Middle frontal gyrus (tissue), 1 donor: Measurements from ENCODE around the gene TCF7L2.
"Not testable (repeated sequence)": the region's sequence is repeated elsewhere in the genome, so short reads cannot be mapped to it uniquely, and the experiment has no call there.

ENCODE experiments used
- DNase-seq: peaks from one replicate; pipeline ENCODE4 v3.0.0-alpha.2; 2015; ENCODE audit warnings: low spot score; ENCODE audit errors: extremely low spot score

Gene TCF7L2

DNA sequence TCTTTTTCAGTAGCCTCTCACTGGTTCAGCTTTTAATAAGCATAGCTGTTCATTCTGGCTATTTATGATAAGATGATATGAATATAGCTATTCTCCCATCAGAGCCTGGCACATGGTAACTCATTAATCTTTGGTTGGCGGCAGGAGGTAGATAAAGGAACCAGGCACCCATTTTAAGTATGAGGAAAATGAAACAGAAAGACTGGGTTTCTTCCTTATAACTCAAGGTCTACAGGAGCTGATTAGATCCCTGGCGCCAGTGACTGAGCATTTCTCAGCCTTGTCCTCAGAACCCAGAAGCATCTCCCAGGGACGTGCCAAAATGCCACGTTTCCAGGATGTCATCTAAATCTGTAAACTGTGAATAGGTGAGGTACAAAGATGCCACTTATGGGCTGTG lies 141.9 kb downstream of the TCF7L2 start:
- no peak for DNase-seq

DNA sequence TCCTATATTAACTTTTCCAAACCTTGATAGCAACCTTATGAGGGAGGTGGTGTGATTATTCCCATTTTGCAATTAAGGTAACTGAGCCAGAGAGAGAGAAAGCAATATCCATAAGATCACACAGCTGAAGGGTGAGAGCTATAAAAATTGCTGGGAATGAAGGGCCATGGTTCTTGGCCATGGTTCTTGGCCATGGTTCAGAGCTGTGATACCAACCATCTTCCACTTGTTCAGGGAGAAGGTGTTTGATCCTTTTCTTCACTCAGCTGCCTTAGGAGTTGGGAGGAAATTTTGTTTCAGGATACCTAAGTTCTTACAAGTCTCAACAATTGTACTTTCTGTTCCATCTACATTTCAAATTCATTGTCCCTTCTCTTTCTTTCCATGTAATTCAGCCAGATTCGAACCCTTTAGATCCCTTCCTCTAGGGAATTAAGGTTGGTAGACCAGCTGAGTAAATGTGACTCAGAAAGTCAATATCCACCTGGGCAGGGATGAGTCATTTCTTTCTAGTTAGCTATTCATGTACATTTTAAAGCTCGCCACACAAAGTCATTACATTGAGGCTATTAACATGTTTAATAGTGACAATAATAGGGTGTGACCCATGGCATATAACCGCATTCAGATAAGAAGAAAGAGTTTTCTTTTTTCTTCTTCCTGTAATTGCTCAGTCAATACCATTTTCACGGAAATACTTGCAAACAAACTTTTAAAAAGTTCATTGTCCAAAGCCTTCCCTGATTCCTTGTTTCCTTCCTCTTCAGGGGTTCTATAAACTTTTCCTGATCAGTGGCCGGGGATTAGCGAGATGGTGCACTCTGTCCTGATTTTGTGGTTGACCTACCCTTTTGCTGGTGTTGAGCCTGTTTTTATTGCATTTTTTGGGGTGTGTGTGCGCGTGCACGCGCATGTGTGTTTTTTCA lies 143.4 kb downstream of the TCF7L2 start:
- DNase-seq, result no peak

DNA sequence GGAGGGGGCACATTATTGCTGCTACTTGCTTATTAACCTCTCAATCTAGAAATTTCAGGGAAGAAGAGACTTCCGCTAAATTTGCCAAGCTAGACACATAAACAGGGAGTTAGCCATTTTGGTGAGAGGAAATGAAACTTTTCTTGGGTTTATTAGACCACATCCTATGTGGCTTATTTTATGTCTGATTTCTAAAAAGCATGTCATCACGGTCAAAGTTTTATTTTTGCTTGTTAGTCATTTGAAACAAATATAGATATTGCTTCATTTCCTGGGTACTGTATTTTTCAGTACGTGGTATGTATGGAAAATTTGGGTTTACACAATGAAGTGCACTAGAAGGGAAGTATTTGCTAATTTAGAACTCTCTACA lies 144.1 kb downstream of the TCF7L2 start:
- DNase-seq, result no peak

DNA sequence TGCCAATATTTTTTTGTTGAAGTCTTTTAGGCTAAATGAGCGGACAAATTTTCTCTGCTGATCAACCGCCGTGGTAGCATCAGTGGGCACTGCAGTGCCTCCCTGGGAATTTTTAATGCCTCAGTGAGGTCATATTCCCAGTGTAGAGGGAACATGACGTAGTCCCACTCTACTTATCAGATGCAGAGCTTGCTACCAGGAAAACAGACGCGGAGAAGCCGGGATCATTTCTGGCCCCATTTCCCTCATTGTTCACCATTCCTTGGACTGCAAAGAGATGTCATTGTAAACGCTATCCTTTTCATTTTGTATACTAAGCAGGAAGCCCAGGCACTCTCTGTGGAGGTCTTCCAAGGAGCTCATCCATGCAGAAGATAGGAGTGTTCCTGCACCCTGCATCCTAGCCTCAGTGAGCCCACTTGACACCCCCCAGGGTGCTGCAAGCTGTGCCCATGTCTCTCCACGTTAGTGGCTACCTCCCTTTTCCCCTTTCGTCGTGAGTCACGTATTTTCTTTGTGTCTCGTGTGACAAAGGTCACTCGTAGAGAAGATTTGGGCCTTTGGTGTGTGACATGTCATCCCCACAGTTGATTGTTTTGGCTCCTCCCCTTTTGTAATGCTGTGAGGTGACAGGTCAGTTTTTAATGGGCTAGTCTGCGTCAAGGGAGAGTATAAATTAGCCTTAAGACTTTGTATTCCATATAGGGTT lies 145.5 kb downstream of the TCF7L2 start:
- DNase-seq, result no peak

DNA sequence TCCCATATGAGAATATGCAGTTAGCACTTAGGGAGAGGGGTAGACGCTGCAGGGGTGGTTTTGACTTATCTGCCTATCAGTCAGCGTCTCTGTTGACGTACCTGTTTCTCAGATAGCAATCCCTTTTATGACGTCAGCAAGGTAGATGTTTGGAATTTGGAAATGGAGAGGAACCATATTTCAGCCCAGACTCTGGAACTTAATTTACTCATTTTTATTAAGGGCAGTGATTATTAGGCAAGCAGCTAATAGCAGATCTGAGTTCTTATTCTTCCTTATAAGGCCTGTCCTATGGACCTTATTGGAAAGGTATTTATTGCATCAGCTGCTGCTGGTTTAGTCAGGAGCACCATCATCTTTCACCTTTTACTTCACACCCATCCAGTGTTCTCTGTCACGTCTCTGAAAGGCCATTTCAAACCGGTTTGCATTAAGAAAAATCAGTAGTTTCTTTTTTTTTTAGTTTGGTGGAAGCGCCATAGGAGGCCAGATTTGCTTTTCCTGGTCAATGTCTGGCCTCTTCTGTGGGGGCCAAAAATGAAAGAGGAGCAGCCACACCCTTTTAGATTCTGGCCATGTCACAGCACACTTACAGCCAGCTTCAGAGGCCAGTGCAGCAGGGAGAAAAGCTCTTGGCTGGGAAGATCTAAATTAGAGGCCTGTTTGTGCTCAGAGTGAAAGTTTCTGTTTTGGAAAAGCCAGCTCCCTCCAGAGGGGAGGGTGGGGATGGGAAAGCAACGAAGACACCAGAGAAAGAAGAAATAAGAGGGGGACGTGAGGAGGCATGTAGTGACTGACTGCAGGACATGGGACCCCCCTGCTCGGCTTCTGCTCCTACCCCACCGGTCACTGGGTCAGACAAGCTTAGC lies 146.3 kb downstream of the TCF7L2 start:
- DNase-seq, result no peak

DNA sequence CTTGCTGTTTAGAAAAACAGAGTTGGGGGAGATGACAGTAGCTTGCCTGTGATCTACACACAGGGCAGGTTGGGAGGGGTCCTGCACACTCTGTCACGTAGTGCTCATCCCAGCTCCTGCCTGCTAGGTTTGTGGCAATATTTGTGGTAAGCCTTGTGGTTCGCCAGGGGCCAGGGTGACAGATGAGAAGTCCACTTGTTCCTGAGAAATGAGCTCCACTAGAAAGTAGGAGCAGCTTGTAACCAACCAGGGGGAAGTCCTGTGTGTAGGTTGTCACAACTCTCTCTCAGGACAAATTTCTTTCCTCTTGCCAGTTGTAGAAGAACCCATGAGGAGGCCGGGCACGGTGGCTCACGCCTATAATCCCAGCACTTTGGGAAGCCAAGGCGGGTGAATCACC lies 147.0 kb downstream of the TCF7L2 start:
- no peak for DNase-seq

DNA sequence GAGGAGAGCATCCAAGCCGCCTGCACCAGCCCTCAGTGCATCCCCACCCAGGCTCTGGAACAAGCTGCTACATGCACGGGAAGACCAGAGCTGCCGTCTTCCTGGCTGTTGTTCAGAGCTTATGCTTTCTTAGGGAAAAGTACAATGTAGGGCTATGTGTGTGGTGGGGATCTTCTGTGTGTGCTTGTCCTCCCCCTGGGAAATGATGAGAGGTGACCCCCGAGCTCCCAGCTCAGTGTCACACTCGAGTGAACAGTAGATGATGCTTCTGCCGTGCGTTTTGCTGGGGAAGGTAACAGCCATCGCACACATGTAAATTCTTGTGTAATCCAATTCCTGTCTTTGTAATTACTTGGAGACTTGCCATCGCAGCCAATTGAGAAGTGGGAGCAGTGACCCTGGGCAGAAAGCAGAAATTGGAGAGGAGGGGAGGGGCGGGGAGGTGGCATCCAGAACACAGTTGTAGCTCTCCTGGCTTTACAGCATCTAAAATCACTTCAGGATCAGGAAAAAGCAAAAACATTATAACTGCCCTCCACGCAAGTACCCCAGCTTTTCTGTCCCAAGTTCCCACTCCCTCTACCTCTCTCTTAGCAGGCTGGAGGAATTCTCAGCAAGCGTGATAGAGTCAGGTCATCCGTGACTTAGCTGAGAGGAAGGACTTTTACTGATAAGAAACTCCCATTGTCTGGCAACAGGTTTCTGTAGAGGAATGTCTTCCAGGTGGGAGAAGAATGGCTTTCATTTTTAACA lies 149.6 kb downstream of the TCF7L2 start:
- no peak for DNase-seq

DNA sequence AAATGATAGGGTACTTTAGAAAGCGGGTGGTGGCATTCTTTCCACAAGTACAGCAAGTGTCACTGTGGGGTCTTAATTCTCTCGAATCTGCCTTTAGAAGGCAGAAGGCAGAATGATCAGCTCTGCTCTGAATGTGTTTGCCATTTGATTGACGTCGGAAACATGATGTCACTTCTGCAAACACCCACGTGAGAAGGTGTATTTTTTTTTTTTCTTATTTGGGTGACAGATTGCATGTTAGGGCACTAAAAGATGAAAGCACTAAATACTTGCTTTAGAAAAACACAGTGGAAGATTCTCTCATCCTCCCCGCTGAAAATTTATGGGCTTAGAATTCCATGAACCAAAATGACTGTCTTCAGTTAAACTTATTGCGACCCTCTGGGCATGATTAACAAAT lies 150.2 kb downstream of the TCF7L2 start:
- DNase-seq, result no peak

DNA sequence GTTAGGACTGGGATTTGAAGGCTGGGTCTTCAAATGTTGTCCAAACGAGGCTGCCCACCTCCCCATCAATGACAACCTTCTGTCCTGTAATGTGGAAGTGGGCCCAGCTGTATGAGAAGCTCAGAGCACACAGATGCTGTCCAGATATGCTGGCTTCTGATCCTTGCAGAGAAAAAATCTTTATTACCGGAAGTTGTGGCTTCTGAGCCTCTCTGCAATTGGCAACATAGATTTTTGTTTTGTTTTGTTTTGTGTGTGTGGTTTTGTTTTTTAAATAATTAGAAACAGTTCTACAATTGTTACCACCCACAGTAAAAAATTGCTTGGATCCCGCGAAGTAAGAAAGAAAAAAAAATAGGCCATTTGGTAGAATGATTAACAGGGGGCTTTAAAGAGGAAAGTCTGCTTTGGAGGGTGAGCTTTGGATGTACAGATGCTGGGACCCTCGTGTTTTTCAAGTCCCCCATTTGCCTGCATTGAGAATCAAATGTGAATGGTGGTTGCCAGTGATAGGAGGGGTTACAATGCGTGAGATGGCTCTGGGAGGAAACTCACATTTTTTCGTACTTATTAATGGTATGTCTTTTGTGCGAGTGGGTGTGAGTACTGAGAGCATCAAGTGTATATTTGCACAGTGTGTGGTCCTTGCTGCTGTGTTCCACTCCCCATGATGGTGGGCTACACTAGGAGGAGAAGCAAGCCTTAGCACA lies 153.2 kb downstream of the TCF7L2 start:
- DNase-seq, result no peak

DNA sequence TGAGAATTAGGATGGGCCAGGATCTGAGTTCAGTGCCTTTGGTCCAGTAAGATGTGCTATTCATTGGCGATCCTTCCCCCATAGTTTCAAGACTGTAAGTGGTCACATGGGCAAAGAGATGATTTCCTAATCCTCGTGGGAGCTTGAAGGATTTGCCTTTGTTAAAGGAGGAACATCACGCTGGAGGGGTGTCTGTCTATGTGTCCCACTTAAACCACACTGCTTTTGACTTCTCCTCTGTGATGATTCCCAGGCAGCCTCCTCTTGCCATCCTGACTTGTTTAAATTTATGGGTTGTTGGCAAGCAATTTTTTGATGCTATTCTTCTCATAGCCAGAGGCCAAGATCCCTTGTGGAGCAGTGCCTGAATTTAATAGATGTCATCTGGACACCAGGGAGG lies 154.0 kb downstream of the TCF7L2 start:
- DNase-seq, result no peak

DNA sequence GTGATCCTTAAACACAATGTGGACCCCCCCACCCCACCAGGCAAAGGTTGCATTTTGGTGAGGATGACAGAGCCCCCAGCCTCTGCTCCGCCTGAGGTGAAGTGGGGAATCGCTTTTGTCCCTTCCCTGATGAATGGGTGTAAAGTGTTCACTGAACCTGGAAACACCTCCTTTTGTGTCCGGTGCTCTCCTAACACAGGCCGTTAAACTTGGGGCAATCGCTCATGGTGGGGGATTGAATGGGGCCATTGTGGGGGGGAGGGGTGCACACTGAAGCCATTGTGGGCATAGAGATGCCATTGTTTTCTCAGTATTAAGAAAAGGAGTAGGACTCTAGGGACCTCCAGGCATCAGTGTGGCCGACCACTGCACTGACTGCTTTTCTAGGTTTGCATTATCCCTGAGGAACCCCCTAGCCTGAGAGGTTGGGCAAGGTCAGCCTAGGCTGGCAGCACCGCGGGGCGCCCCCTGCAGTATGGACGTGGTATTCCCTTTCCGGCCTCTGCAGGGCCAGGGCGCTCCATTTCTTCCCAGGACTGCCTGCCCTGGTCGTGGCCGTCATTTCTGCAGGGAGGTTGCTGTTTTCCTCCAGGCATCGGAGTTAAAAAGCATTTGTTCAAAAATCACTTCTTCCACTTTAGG lies 158.3 kb downstream of the TCF7L2 start:
- no peak for DNase-seq

DNA sequence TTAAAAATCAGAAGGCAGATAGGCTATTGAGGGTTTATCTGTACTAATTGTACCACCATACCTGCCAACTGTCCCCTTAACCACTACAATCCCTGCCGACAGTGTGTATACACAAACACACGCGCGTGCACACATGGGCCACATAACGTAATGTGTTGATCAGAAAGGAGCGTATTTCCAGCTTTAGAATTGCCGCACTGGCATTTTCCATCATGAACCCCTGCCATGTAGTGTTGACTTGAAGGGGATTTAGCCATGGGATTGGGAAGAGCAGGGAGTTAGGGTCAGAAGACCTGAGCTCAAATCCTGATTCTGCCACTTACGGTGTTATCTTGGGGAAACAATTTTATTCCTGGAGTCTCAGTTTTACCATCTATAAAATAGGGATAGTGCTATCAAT lies 158.9 kb downstream of the TCF7L2 start:
- DNase-seq, result no peak

DNA sequence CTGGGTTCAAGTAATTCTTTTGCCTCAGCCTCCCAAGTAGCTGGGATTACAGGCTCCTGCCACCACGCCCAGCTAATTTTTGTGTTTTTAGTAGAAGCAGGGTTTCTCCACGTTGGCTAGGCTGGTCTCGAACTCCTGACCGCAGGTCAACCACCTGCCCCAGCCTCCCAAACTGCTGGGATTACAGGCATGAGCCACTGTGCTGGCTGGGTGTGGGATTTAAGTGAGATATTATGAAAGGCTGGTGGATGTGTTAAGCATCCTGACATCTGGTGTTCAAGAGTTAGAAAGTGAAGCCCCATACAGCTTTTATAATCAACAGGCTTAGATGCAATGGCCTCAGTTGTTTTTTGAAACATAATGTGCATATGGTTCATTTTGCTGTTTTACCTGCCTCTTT lies 159.4 kb downstream of the TCF7L2 start:
- not testable (repeated sequence) for DNase-seq

DNA sequence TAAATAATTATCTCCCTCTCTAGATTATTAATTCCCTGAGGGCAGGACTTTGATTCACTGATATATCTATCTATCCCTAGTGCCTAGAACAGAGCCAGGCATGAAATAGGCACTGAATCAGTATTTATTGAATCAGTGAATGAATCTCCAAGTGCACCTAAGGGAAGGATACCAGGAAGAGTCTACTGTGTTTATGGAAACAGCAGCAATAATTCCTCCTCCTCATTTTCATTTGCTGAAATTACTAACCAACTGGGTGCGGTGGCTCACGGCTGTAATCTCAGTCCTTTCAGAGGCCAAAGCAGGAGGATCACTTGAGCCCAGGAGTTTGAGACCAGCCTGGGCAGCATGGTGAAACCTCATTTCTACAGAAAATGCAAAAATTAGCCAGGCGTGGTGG lies 161.2 kb downstream of the TCF7L2 start:
- DNase-seq, result no peak

DNA sequence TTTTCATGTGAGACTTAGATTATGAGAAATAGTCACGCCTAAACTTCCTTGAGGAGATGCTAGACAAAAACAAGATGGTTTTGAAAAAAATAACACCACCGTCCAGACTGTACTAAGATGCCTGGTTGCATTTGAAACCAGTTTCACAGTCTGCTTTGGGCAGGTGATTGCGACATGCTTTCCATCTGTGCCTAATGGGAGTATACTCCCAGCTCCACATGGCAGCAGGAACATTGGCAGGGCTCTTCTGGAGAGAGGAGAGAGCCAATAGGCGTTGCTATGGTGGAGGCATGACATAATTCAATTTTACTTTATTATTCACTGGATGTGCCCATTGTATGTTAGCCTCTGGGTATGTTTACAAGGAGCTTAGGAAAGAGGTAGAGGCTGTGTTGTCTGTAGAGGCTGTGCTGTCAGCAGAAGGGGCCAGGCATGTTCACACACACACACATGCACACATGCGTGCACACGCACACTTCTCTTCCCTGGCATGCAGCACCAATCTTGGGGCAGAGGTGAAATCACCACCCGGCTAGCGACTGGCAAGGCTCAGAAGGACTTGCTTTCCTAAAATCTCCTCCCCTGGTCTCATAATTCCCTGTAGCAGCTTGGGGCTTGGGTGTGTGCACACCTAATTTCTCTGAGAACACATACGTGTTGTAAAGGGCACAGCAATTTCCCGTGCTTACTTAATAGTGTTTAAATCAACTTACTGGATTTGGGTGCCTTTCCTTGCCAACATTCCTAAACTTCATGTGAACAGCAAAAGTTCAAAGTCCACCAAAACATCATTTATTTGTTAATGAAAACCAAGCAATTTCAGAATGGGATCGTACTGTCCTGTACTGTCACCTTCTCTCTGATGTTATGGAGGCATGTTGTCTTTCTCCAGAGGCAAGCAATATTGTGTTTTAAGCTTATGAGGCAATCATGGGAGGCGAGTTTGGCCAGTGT lies 162.1 kb downstream of the TCF7L2 start:
- DNase-seq, result no peak

DNA sequence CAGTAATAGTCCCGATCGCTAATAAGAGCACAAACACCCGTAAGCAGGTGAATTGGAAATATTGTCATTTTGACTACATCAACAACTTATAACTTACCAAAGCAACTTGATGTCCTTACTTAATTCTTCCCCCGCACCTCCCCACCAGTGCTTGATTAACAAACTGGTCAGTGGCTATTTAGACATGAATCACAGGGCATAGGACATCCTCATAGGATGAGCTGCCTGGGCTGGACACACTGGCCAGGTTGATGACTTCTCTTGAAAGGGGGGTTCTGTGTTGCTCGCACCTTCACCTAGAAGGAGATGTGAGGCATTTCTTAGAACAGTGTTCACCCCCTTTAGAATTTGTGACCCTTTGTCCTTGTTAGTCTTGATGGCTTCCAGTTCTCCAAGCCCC lies 163.2 kb downstream of the TCF7L2 start:
- no peak for DNase-seq

DNA sequence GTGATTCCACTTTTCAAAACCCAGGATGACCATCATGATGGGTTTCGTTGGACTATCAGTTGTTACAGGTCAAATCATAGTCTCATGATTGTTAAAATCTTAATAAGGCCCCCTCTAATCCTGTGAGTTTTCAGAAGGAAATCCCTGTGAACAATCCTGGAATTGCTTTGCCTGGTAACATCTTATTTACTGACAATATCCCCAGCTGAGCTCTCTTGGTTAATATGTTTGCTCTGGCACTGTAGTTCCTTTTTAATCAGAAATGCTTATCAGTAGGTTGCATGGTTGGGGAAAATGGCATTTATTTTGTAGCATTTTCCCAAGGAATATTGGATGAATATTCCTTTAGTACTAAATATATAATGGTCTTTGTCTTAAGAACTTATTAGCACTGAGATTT lies 163.9 kb downstream of the TCF7L2 start:
- no peak for DNase-seq

DNA sequence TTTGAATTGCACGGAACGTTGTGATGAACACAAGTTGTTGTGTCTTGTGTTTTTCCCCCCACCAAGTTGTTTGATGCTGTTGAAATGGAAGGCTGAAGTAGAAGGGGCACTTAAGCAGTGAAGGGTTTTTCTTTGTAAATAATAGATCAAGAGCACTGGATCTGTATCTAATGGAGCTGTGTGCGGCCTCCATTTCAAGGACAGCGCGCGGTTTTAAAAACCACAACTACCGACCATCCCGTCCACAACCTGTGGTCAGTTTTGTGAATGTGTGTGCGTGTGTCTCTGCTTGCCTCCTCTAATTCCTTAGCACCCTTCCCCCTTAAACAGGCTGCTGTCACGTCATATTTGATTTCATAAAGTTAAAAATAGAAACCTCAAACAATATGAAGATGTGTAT lies 165.5 kb downstream of the TCF7L2 start:
- DNase-seq, result no peak

DNA sequence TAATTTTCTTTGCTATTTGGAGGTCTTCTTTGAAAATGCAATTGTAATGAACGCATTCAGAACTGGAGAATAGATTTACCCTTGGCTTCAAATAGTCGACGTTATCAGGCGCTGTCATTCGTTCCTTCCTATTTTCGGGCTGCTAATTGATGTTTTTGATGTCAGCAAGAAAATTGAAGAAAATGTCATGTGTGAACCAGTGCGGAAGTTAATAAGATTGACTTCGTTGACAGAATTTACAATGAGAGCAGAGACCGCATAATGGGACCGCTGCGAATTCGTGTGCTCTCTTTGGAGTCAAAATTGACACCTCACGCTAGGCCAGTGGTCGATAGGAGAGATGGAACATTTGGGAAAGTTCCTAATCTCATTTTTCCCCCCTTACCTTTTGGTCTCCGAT lies 168.8 kb downstream of the TCF7L2 start:
- no peak for DNase-seq
